K562 (cell line): Measurements from ENCODE around the gene NAXE. TPM values are rescaled to one million over a fixed set of nuclear protein-coding genes. Genes with fewer than 3 reads are reported as not detected.

Experiments used
- BRF1 ChIP-seq: IDR thresholded peaks from 3 replicates; pipeline ENCODE4 v1.6.1; 2011; ENCODE audit warnings: borderline replicate concordance, mild to moderate bottlenecking; ENCODE audit not compliant: insufficient read length; ENCODE audit errors: extremely low read depth
- CHD1 ChIP-seq: fragments of 200-600 bp; sonication (generic); IDR thresholded peaks from one replicate; pipeline ENCODE4 v1.6.1; 2012; ENCODE audit warnings: mild to moderate bottlenecking, moderate library complexity, low read length, inconsistent platforms
- CHD2 ChIP-seq: IDR thresholded peaks from 2 replicates; pipeline ENCODE4 v1.6.1; 2011; ENCODE audit warnings: low read depth, low read length
- E2F1 ChIP-seq: sonication (generic); formaldehyde crosslinking; IDR thresholded peaks from 2 replicates; pipeline ENCODE4 v1.8.1; 2023; ENCODE audit warnings: mild to moderate bottlenecking, missing genetic modification reagents, moderate library complexity
- HSF4 ChIP-seq: fragments of 250-450 bp; sonication (Bioruptor Pico); IDR thresholded peaks from 2 replicates; pipeline ENCODE4 v2.1.2; 2022; ENCODE audit warnings: mild to moderate bottlenecking, moderate library complexity, borderline replicate concordance
- L3MBTL2 ChIP-seq: fragments of 450-650 bp; IDR thresholded peaks from 2 replicates; pipeline ENCODE4 v1.6.1; 2016; ENCODE audit warnings: mild to moderate bottlenecking, moderate library complexity
- LCOR ChIP-seq: sonication (generic); formaldehyde crosslinking; IDR thresholded peaks from 2 replicates; pipeline ENCODE4 v1.8.0; 2022; ENCODE audit warnings: mild to moderate bottlenecking, missing genetic modification reagents
- LEF1 ChIP-seq: fragments of 450-650 bp; IDR thresholded peaks from 2 replicates; pipeline ENCODE4 v1.6.1; 2016; ENCODE audit warnings: mild to moderate bottlenecking
- MEIS2 ChIP-seq: fragments of 450-650 bp; IDR thresholded peaks from 2 replicates; pipeline ENCODE4 v1.6.1; 2014; ENCODE audit warnings: mild to moderate bottlenecking; ENCODE audit not compliant: partially characterized antibody
- NCOA2 ChIP-seq, 2 experiments: fragments of 450-650 bp; IDR thresholded peaks; 2 replicates each; pipeline ENCODE4 v1.6.1; 2018; ENCODE audit warnings: mild to moderate bottlenecking in 2 of 2, moderate library complexity in 1 of 2; ENCODE audit not compliant: partially characterized antibody in 2 of 2
- PCBP1 ChIP-seq: fragments of 200-400 bp; formaldehyde crosslinking; IDR thresholded peaks from 2 replicates; pipeline ENCODE4 v1.6.1; 2018; ENCODE audit warnings: mild to moderate bottlenecking, low read depth, low read length; ENCODE audit not compliant: poor library complexity, severe bottlenecking
- U2AF1 ChIP-seq: fragments of 200-400 bp; formaldehyde crosslinking; optimal IDR thresholded peaks from 2 replicates; pipeline ENCODE3; 2017; ENCODE audit warnings: mild to moderate bottlenecking, low read depth, low read length, moderate library complexity
- ZBTB7A ChIP-seq: IDR thresholded peaks from 2 replicates; pipeline ENCODE4 v1.6.1; 2011; ENCODE audit warnings: low read depth, mild to moderate bottlenecking, low read length, moderate library complexity, borderline replicate concordance; ENCODE audit not compliant: control insufficient read depth
- ZNF431 ChIP-seq: sonication (generic); formaldehyde crosslinking; IDR thresholded peaks from 2 replicates; pipeline ENCODE4 v1.8.0; 2022; ENCODE audit warnings: mild to moderate bottlenecking, missing genetic modification reagents
- ZNF592 ChIP-seq: fragments of 450-650 bp; IDR thresholded peaks from 2 replicates; pipeline ENCODE4 v1.6.1; 2017; ENCODE audit warnings: antibody characterized with exemption, mild to moderate bottlenecking
- ZNF764 ChIP-seq: fragments of 250-450 bp; sonication (Bioruptor Pico); IDR thresholded peaks from 2 replicates; pipeline ENCODE4 v1.4.0; 2020; ENCODE audit warnings: low read depth, mild to moderate bottlenecking, moderate library complexity
- polyA plus RNA-seq, 8 experiments: library from polyadenylated mRNA; depleted of rRNA in 4 of 8; stranded (reverse) in 5 of 8; unstranded in 3 of 8; fragments of >200 nt; fragmentation: Nextera tagmentation in 2 of 8; fragmentation: Illumina TruSeq in 1 of 8; extraction: Ambion mirVana in 2 of 8; extraction: Trizol in 1 of 8; gene quantifications; 2 replicates each; pipeline versions ENCODE4 v1.2.1 to v1.2.3, GENCODE V29; 2011 to 2014; ENCODE audit warnings: inconsistent platforms in 1 of 8, missing spikeins in 1 of 8
- total RNA-seq, 7 experiments: library from RNA; depleted of rRNA in 6 of 7; stranded (reverse); fragments of >200 nt in 6 of 7; fragmentation: Illumina TruSeq in 2 of 7; extraction: Trizol in 2 of 7; gene quantifications; 2 replicates each; pipeline versions ENCODE4 v1.2.1 to v1.2.3, GENCODE V29; 2011 to 2021; ENCODE audit warnings: low replicate concordance in 1 of 7
- TF ChIP-seq, protein P1 (sequence below): sonication (generic); formaldehyde crosslinking; IDR thresholded peaks from 2 replicates; pipeline ENCODE4 v1.8.0; 2022; ENCODE audit warnings: mild to moderate bottlenecking, missing genetic modification reagents, borderline replicate concordance
- TF ChIP-seq, protein P2 (sequence below): sonication (generic); formaldehyde crosslinking; IDR thresholded peaks from 2 replicates; pipeline ENCODE4 v1.8.1; 2022; ENCODE audit warnings: missing genetic modification reagents

Gene NAXE
- total and polyA plus RNA-seq, 9 of the 15 experiments (the other 6 are each of a cell fraction or from before 2014, with no cell fraction given) = 27.3 to 137 (median 90.0) TPM

- TF ChIP-seq, protein P1, sequence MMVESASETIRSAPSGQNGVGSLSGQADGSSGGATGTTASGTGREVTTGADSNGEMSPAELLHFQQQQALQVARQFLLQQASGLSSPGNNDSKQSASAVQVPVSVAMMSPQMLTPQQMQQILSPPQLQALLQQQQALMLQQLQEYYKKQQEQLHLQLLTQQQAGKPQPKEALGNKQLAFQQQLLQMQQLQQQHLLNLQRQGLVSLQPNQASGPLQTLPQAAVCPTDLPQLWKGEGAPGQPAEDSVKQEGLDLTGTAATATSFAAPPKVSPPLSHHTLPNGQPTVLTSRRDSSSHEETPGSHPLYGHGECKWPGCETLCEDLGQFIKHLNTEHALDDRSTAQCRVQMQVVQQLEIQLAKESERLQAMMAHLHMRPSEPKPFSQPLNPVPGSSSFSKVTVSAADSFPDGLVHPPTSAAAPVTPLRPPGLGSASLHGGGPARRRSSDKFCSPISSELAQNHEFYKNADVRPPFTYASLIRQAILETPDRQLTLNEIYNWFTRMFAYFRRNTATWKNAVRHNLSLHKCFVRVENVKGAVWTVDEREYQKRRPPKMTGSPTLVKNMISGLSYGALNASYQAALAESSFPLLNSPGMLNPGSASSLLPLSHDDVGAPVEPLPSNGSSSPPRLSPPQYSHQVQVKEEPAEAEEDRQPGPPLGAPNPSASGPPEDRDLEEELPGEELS (CRISPR knock-in tag) = no peak
- TF ChIP-seq LEF1 (no peak), HSF4 (CRISPR knock-in tag) (no peak), MEIS2 (no peak), ZNF431 (CRISPR knock-in tag) (no peak), CHD2 (0 out of 2 replicates have a peak, but pooled peaks have one; percentile 11), ZNF592 (0 out of 2 replicates have a peak, but pooled peaks have one; percentile 17), BRF1 (no peak), ZBTB7A (peak; percentile 14; the same call in 1 of the 2 replicates), U2AF1 (peak; percentile 63), NCOA2 (IDR thresholded peaks at IDR 0.05; ENCODE audit: partially characterized antibody in 2 of 2) (no peak), E2F1 (CRISPR knock-in tag) (no peak), PCBP1 (no peak), ZNF764 (CRISPR knock-in tag) (no peak), CHD1 (no peak), L3MBTL2 (peak; percentile 47; the same call in 1 of the 2 replicates), LCOR (CRISPR knock-in tag) (peak; percentile 10; the same call in 1 of the 2 replicates)
- TF ChIP-seq, protein P2, sequence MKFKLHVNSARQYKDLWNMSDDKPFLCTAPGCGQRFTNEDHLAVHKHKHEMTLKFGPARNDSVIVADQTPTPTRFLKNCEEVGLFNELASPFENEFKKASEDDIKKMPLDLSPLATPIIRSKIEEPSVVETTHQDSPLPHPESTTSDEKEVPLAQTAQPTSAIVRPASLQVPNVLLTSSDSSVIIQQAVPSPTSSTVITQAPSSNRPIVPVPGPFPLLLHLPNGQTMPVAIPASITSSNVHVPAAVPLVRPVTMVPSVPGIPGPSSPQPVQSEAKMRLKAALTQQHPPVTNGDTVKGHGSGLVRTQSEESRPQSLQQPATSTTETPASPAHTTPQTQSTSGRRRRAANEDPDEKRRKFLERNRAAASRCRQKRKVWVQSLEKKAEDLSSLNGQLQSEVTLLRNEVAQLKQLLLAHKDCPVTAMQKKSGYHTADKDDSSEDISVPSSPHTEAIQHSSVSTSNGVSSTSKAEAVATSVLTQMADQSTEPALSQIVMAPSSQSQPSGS (CRISPR knock-in tag) = no peak
Measured at GRCh38 chr1:156624814-156625435, 33.3 kb downstream of the NAXE start (continued).
